Embryonic facial prominence (tissue), 1 donor: ENCODE results near the gene GLI2.

Experiments
- DNase-seq: peaks from one replicate; pipeline ENCODE4 v3.0.0-alpha.2; 2016; ENCODE audit errors: extremely low spot score

GLI2 gene

DNA sequence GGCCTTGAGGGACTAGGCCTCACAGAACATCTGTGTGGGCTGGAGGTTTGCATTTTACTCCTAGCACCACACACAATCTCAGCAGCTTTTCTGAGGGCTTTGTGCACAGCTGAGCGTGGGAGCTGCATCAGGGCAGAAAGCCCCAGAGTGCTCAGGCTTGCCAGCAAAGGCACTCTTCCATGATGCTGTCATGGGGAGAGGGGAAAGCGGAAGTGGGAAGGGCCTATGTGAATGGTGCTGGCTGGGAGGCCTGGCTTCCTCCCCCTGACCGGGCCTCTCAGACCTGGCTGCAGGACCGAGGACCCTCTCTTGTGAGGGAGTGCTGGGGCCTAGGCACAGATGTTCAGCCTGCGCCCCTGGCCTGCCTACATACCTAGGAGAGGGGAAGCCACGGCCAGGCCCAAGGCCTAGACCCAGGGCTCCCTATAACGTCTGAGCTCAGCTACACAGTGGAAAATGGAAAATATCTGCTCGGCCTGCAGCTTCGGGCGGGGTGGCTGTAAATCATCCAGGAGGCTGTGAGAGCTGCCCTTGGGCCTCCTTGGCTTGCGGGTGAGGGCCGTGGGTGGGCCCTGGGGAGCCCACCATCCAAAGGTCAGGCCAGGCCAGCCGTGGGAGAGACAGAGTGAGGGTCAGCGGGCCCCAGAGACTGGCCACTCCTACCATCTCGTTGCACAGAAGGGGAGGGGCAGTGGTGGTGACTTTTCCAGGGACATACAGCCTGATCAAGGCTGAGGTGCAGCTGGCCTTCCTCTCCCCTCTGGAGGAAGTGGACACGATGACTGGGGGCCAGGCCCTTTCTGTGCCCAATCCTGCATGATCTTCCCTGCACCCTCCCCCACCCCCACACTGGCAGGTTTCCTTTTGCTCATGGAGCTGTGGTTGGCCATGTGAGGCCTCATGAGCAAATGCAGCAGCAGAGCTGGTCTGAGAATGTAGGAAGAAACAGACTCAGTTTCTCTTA, 22.8 kb downstream of the GLI2 start:
- DNase-seq: peak; percentile 60

- DNase-seq: no peak
These were observed 24.1 kb downstream of the GLI2 start for GRCh38 chr2:120759543-120760331.

DNA sequence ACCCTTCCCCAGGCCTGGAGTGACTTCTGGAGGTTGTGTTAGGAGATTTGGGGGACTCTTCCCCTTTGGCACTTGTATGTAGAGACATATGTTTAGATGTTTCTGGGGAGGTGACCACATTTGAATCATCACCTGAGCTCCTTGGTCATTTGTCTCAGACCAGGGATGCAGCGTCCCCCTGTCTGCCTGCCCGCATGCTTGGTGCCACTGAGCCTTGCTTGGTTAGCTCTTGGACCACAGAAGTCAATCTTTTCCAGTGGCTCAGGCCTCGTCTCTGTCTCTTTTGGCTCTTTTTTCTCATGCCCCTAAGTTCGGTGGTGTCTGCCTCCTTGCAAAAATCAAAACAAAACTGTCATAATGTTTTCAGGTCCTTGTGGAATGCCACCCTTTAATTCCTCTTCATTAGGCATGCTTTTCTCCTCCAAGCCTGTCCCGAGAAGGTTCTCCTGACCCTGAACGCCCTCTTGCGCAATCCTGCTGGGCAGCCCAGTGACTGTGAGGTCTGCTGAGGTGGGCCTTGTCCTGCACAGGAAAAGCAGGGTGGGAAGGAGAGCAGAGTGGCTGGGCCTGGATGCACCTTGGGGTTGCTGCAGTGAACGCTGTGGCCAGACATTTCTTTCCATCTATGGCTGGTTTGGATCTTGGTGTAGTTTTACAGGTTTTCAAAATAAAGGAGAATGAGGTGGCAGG, 24.9 kb downstream of the GLI2 start:
- no peak for DNase-seq

- DNase-seq: no peak
These were observed 25.6 kb downstream of the GLI2 start for GRCh38 chr2:120761164-120761861.

GRCh38 chr2:120761911-120762310, 26.2 kb downstream of the GLI2 start:
- no peak for DNase-seq

GRCh38 chr2:120762341-120763061, 26.8 kb downstream of the GLI2 start:
- DNase-seq: no peak

DNA sequence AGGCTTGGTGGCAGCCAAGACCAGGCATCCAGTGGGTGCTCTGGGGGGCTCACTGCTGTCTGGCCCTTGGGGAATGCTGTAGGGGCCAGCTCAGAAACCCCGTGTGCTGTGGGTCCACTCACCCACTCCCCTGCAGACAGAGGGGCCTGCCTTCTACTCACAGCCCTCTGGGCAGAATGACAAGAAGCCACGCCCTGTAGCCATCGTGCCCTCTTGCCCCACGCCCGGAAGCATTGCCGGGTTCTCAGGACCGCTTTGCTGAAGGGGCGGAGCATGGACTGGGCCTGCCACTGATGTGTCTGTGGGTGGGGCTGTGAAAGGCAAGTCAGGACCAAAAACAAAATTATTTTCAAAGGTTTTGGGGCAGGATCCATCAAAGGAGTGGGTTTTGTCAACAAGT, 27.8 kb downstream of the GLI2 start:
- no peak for DNase-seq

DNA sequence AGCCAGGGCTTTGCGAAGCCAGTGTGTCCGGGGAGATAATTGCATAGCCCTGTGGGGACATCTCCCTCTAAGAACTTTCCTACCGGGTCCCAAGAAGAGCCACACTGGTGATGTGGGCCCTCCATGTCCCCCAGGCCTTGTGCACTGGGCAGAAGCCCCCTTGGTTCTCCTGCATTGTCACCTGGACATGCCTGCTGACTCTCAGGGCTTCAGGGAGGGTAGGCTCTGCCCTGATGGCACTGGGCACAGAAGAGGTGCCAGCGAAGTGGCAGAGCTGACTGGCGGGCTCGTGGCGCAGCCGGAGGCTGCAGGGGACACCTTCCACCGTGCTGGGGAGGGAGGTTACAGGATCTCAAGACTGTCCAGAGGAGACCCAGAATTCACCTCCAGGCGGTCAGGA, 28.3 kb downstream of the GLI2 start:
- no peak for DNase-seq

DNA sequence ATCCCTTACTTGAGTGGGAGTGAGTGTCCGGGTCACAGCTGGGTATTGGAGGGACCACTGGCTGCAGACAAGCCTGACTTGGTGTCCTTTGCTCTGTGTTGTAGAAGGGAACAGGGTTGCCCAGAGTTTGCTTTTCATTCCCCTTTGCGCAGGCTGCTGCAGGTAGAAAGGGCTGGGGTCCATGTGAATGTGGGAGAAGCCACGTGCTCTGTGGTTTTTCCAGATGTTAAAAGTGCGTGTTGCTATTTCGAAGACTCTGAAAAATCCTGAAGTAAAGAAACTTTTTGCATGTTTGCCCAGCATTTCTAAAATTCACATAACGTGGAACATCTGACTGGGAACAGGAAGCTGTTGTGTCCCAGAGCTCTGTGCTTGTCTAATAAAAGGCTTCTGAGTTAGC, 28.8 kb downstream of the GLI2 start:
- DNase-seq: no peak

- no peak for DNase-seq
These were observed 29.5 kb downstream of the GLI2 start for GRCh38 chr2:120764991-120765677.

DNA sequence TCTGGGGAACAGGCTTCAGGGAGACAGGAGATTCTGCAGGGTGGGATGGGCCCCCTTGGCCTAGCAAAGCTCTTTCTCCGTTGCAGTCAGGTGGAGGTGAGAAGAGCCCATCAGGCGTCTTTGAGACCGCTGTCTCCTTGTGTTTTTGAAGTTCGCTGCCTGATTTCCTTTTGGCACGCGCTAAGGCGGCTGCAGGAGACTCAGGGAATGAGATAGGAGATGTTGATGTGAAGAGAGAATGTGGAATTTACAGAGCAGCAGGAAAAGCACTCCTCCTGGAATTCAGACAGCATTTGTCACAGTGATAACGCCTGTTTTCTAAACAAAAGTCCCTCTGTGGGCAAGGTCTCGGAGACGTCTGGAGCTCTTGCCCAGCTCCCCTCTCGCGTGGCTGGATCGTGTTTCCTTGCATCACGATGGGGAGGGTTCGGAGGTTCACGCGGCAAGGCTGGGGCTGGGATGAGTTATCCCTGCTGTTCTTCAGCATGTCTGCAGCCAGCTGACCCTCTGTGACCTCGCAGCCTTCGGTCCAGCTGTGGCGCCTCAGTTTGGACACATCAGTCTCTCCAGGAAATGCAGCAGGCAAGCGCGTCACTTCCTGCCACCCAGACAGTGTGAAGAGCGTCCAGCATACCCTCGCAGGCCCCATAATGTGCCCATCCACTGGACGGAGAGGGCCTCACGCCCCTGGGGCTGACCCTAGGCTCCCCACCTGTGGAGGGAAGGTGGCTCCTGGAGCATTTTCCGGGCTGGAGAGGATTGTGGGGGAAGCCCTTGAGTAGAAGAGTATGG, 30.2 kb downstream of the GLI2 start:
- DNase-seq: no peak

DNA sequence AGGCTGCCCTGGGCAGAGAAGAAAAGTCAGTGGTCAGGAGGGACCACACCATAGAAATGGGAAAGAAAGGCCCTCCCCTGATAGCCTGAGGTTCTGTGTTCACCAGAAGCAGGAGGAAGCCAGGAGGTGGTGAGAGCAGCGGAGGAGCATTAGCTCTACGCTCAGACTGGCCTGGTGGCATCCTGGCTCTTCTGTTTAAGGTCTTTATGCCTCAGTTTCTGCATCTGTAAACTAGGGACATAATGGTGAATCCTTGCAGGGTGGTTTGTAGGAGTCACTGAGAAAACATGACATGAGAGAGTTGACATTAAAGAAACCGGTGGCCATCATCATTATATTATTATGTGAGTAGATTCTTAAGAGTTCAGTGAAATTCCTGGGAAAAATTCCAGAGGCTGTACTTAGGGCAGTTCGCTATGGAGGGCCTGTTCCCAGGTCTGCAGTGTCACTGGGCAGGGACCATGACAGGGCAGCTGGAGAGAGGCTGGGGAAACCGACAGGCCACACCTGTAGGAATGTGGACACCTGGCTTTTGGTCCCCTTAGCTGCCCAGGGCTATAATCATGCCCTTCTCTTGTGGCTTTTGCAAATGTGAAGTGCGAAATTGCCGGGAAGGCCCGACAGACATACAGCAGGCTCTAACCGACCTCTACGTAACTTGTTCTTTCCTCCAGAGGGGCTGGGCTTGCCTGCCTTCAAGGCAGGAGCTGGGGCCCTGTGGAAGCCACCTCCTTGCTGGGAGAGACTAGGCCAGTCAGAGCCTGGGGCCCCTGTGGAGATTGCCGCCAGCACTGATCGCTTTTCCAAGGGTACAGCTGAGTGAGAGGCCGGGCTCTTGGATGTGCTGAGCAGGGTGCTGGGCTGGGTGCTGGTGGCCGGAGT, 31.0 kb downstream of the GLI2 start:
- DNase-seq: no peak

GRCh38 chr2:120767486-120768005, 31.9 kb downstream of the GLI2 start:
- DNase-seq: no peak

- DNase-seq: no peak
These were observed 32.7 kb downstream of the GLI2 start for GRCh38 chr2:120768112-120769048.

GRCh38 chr2:120769076-120769786, 33.6 kb downstream of the GLI2 start:
- DNase-seq: no peak

GRCh38 chr2:120769787-120770120, 34.1 kb downstream of the GLI2 start:
- DNase-seq: no peak

- DNase-seq: no peak
These were observed 34.5 kb downstream of the GLI2 start for GRCh38 chr2:120770176-120770575.
